SU-DHL-6 (cell line): ENCODE data around the gene NDUFS6.

Experiments used
- H2AFZ ChIP-seq: fragments of 200-600 bp; sonication (generic); 2 replicates; pipeline ENCODE4 v1.6.1; 2014; ENCODE audit warnings: low read depth, mild to moderate bottlenecking, moderate library complexity, mixed read lengths, antibody characterized with exemption, low read length; ENCODE audit not compliant: severe bottlenecking
- H3F3A ChIP-seq: fragments of 200-600 bp; shearing (Covaris generic); 2 replicates; pipeline ENCODE4 v1.6.0; 2016; ENCODE audit warnings: antibody characterized with exemption, mild to moderate bottlenecking; ENCODE audit not compliant: insufficient read depth
- H3K27ac ChIP-seq: fragments of 200-600 bp; sonication (generic); 2 replicates; pipeline ENCODE4 v1.5.1; 2016; ENCODE audit warnings: low read depth, mild to moderate bottlenecking, low read length, moderate library complexity, mixed read lengths
- H3K27me3 ChIP-seq: fragments of 200-600 bp; sonication (generic), shearing (Covaris generic); 2 replicates; pipeline ENCODE4 v1.6.0; 2014; ENCODE audit warnings: mild to moderate bottlenecking, low read length
- H3K36me3 ChIP-seq: fragments of 200-600 bp; sonication (generic); 2 replicates; pipeline ENCODE4 v1.6.1; 2014; ENCODE audit warnings: mild to moderate bottlenecking, low read length, mixed read lengths
- H3K4me2 ChIP-seq: fragments of 300-600, 200-600 bp; shearing (Covaris generic), sonication (generic); 2 replicates; pipeline ENCODE4 v1.6.0; 2014; ENCODE audit warnings: low read length, low read depth, mild to moderate bottlenecking; ENCODE audit not compliant: poor library complexity, severe bottlenecking
- H3K4me3 ChIP-seq: fragments of 200-600 bp; sonication (generic); 2 replicates; pipeline ENCODE4 v1.5.1; 2014; ENCODE audit warnings: antibody characterized with exemption, low read length, mild to moderate bottlenecking, mixed read lengths; ENCODE audit not compliant: insufficient read depth, poor library complexity, severe bottlenecking
- H3K79me2 ChIP-seq: fragments of 200-600 bp; sonication (generic); 2 replicates; pipeline ENCODE4 v1.6.1; 2014; ENCODE audit warnings: mild to moderate bottlenecking, low read length, moderate library complexity; ENCODE audit not compliant: insufficient read depth
- H3K9ac ChIP-seq: fragments of 200-600 bp; sonication (generic); 2 replicates; pipeline ENCODE4 v1.7.0; 2014; ENCODE audit warnings: mild to moderate bottlenecking, low read length
- H3K9me2 ChIP-seq: fragments of 200-600 bp; sonication (generic); replicated peaks from 2 replicates; pipeline ENCODE4 v1.6.1; 2014; ENCODE audit warnings: low read length; ENCODE audit not compliant: insufficient read depth
- H3K9me3 ChIP-seq: fragments of 200-600 bp; sonication (generic); 2 replicates; pipeline ENCODE4 v1.6.1; 2014; ENCODE audit warnings: low read length, mixed read lengths; ENCODE audit not compliant: insufficient read depth
- H4K20me1 ChIP-seq: fragments of 200-600 bp; sonication (generic); 2 replicates; pipeline ENCODE4 v1.6.1; 2014; ENCODE audit warnings: low read depth, mild to moderate bottlenecking, antibody characterized with exemption, low read length, moderate library complexity, mixed read lengths
- EZH2phosphoT487 ChIP-seq: fragments of 200-600 bp; sonication (generic), shearing (Covaris generic); conservative IDR thresholded peaks from 2 replicates; pipeline ENCODE4 v1.6.1; 2018; ENCODE audit warnings: mild to moderate bottlenecking, antibody characterized with exemption, low read length, moderate library complexity, mixed read lengths
- TF ChIP-seq, protein P1 (sequence below): fragments of 200-600 bp; sonication (generic); IDR thresholded peaks from one replicate; pipeline ENCODE4 v1.5.1; 2017; ENCODE audit warnings: antibody characterized with exemption, mild to moderate bottlenecking, low read length, moderate library complexity; ENCODE audit not compliant: insufficient read depth, poor library complexity, severe bottlenecking

The NDUFS6 gene

GRCh38 chr5:1769017-1769640 is 32.1 kb upstream of the NDUFS6 start:
- Histone ChIP-seq H3K79me2 (no peaks in the 10 kb centered on the region), H3K9ac (no peak overlapping the region), H3K4me2 (no peak overlapping the region), H3K4me3 (no peak overlapping the region), H4K20me1 (no peaks in the 10 kb centered on the region), H3K9me2 (no peaks in the 10 kb centered on the region), H2AFZ (no peak overlapping the region), H3K27ac (no peak overlapping the region), H3F3A (0 out of 2 replicates have a peak, but pooled peaks cover 6% of the 10 kb centered on the region), H3K27me3 (no peaks in the 10 kb centered on the region), H3K9me3 (peaks cover 5% of the 10 kb centered on the region; the same call in 1 of the 2 replicates), H3K36me3 (0 out of 2 replicates have a peak, but pooled peaks cover 3% of the 10 kb centered on the region)
- TF ChIP-seq EZH2phosphoT487: no peak
- TF ChIP-seq, protein P1, sequence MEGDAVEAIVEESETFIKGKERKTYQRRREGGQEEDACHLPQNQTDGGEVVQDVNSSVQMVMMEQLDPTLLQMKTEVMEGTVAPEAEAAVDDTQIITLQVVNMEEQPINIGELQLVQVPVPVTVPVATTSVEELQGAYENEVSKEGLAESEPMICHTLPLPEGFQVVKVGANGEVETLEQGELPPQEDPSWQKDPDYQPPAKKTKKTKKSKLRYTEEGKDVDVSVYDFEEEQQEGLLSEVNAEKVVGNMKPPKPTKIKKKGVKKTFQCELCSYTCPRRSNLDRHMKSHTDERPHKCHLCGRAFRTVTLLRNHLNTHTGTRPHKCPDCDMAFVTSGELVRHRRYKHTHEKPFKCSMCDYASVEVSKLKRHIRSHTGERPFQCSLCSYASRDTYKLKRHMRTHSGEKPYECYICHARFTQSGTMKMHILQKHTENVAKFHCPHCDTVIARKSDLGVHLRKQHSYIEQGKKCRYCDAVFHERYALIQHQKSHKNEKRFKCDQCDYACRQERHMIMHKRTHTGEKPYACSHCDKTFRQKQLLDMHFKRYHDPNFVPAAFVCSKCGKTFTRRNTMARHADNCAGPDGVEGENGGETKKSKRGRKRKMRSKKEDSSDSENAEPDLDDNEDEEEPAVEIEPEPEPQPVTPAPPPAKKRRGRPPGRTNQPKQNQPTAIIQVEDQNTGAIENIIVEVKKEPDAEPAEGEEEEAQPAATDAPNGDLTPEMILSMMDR: no peak

GRCh38 chr5:1769752-1770442 is 31.3 kb upstream of the NDUFS6 start:
- Histone ChIP-seq H3K9me3 (peaks cover 5% of the 10 kb centered on the region; the same call in 1 of the 2 replicates), H3K9ac (no peak overlapping the region), H3K79me2 (no peaks in the 10 kb centered on the region), H3K27me3 (no peaks in the 10 kb centered on the region), H3K9me2 (no peaks in the 10 kb centered on the region), H3F3A (0 out of 2 replicates have a peak, but pooled peaks cover 1% of the 10 kb centered on the region), H3K4me3 (no peak overlapping the region), H3K4me2 (no peak overlapping the region), H3K27ac (no peak overlapping the region), H2AFZ (no peak overlapping the region), H4K20me1 (no peaks in the 10 kb centered on the region), H3K36me3 (0 out of 2 replicates have a peak, but pooled peaks cover 3% of the 10 kb centered on the region)
- TF ChIP-seq, protein P1: no peak
- no peak for TF ChIP-seq EZH2phosphoT487

GRCh38 chr5:1770443-1770802 is 30.8 kb upstream of the NDUFS6 start:
- Histone ChIP-seq H4K20me1 (no peaks in the 10 kb centered on the region), H3K9ac (no peak overlapping the region), H3K27me3 (no peaks in the 10 kb centered on the region), H3K4me2 (no peak overlapping the region), H3F3A (no peaks in the 10 kb centered on the region), H3K4me3 (no peak overlapping the region), H2AFZ (no peak overlapping the region), H3K9me2 (no peaks in the 10 kb centered on the region), H3K27ac (no peak overlapping the region), H3K9me3 (peaks cover 5% of the 10 kb centered on the region; the same call in 1 of the 2 replicates), H3K79me2 (no peaks in the 10 kb centered on the region), H3K36me3 (0 out of 2 replicates have a peak, but pooled peaks cover 3% of the 10 kb centered on the region)
- TF ChIP-seq, protein P1: no peak
- no peak for TF ChIP-seq EZH2phosphoT487
